ENCODE data around the gene WDR43.

- no peak for TF ChIP-seq CTCF (conservative IDR thresholded peaks at IDR 0.05; ENCODE audit: low read depth, low read length)
- no peak for TF ChIP-seq EZH2 (IDR thresholded peaks at IDR 0.05; ENCODE audit: low read length, unreplicated experiment)
Measured at GRCh38 chr2:28974252-28974651, 79.8 kb downstream of the WDR43 start.

All from PC-3 (cell line).